Nucleus accumbens (tissue), 56 donors: Measurements from ENCODE around the gene SAFB2.

Source experiments
- DNase-seq, 56 donors: peaks; one replicate each; lab custom pipeline; 2025; lab: John Stamatoyannopoulos, UW

The SAFB2 gene

DNA sequence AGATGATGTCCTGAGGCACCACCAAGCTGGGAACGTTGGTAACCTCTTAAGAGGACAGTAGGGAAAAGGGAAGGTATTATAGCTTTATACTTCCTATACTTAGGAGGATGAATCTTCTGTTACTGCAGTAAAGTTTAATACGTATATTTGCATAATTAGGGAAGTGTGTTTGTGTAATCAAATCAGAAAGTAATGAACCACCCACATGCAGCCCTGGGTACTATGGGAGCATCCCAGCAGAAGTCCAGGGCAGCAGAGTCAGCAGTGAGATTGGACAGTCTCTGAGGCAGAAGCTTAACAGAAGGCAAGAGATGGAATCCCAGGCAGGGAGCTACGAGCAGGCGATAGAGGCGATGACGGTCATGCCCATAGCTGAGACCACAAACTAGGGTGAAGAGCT is 12.9 kb upstream of the SAFB2 start:
- DNase-seq = no peak

DNA sequence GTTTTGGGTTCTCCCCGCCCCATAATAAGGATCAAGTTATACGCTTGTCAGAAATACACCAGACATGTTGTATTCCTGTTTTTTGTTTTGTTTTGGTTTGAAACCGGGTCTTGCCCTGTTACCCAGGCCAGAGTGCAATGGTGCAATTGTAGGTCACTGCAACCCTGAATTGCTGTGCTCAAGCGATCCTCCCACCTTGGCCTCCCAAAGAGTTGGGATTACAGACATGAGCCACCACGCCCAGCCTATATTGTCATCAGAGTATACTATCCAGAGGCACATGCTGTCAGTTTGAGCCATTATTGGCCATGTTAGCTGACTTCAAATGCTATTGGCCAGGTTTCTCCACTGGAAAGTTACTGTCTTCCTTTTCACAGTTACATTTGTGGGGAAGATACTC is 10.1 kb upstream of the SAFB2 start:
- DNase-seq = no peak

DNA sequence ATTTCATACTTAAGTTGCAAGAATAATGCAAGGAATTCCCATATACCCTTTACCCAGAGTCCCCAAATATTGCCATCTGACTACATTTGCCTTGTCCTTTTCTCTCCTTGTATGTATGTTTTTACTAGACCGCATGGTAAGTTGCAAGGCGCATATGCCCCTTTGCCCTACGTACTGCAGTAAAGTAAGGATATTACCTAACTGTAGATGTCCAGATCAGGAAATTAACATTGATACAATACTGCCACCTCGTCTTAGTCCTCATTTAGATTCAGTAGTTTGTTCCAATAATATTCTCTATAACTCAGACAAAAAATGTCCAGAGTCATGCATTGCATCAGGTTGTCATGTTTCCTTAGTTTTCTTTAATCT is 9.7 kb upstream of the SAFB2 start:
- no peak for DNase-seq

DNA sequence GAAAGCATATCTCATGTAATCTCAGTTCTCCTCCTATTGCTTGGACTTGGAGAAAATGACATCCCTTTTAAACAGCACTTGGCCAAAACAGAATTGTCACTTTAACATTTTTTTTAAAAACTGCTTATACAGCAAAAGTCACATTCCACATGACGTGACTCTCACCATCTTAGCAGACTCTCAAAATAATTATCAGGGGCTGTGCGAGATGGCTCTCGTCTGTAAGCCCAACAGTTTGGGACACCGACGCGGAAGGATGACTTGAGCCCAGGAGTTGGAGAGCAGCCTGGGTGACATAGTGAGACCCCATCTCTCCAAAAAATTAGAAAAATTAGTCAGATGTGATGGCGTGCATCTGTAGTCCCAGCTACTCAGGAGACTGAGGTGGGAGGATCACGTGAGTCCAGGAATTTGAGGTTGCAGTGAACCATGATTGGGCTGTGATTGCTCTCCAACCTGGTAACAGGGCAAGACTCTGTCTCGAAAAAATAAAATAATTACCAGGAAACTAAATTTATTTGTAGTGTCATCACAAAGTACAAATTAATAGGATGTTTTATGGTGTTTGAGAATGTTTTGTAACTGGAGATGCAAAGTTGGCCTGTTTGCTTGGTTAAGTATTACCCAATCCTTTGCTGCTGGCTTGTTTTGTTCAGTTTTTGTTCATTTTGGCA is 9.1 kb upstream of the SAFB2 start:
- no peak for DNase-seq

DNA sequence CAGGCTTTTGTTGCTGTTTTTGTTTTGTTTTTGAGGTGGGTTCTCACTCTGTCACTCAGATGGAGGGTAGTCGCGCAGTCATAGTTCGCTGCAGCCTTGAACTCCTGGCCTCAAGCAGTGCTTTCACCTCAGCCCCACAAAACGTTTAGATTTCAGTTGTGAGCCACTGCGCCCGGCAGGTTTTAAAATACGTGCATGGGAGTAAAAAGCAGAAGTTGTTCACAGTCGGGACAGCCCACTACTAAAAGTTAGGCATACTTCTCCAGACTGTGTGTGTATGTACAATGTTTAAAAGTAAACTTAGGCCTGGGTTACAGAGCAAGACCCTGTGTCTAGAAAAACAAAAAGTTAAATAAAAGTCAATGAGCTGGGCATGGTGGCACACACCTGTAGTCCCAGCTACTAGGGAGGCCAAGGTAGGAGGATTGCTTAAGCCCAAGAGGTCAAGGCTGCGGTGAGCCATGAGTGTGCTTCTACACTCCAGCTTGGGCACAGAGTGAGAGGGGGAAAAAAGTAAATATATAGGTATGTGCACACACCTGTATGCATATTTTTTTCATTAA is 6.4 kb upstream of the SAFB2 start:
- no peak for DNase-seq

DNA sequence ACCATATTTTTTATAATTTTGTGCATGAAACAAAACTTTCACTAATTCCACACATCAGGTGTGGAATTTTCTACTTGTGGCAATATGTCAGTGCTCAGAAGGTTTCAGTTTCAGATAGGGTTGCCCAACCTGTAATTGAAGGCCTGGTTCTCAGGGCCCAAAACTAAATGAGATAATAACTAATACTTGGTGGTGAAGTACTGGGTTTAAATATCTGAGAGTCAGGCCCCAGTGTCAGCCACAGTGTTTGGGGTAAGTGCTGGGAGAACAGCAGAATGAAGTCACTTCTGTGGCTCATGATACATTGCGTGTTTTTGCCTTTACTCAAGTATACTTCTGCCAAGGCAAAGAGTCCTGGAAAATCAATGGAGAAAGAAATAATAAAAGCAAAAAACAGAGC is 5.9 kb upstream of the SAFB2 start:
- DNase-seq = no peak

DNA sequence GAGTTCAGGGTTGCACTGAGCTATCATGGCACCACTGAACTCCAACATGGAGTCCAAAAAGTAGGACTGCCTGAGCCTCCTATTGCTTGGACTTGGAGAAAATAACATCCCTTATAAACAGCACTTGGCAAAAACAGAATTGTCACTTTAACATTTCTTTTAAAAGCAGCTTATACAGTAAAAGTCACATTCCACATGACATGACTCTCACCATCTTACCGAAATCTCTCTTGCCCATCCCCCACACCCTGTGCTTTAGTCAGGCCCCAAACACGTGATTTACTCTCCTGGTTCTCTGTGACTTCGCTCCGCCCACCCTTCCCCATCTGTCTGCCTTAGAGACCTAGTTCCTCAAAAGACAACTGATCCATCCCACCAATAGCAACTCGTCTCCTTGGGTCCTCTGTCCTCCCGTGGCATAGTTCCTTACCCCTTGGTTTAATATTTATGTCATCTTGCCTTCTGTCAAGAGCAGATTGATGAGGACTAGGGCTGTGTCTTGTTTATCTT is 4.9 kb upstream of the SAFB2 start:
- DNase-seq = peak in 22 of 56 donors; percentile 1 to 48 (median 13)

DNA sequence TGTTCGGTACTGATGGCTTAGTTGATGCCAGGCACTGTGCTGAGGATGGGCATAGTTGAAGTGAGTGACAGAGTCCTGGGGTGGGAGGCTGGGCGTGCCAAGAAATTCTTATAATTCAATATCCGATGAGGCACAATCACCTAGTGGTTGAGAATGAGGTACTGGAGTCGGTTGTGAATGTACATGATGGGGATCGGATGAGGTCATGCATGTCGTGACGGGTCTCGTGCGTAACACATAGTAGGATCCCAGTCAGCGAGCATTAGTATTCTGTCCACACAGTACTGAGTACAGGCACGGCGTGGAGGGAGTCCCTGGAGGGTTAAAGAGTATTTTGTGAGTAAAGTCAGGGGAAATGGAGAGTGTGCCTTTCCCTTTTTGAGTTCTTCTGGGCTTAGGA is 3.1 kb upstream of the SAFB2 start:
- DNase-seq = peak in 1 of 56 donors; percentile 44

DNA sequence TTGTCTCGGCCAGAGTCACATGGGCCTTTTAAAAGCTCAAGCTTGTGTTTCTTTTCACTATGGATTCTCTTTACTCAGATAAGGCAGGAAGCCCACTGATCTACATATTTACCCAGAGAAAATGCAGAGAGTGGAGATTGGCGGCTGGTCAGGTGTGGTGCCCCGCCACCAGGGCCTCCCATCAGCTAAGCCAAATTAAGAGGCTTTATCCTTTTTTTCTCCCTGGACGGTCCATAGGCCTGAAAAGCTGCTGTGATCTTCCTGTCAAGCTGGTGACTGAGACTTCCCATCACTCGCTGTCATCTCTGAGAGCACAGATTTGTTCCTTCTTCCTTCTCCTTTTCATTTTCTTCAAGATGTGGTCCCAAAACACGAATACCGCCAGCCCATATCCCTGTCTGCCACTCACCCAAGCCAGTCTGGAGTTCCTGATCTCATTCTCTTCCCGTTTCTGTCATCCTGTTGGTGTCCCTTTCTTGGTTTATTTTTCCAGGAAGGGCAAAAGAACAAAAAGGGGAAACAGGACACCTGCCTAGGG is 2.2 kb upstream of the SAFB2 start:
- DNase-seq = no peak

DNA sequence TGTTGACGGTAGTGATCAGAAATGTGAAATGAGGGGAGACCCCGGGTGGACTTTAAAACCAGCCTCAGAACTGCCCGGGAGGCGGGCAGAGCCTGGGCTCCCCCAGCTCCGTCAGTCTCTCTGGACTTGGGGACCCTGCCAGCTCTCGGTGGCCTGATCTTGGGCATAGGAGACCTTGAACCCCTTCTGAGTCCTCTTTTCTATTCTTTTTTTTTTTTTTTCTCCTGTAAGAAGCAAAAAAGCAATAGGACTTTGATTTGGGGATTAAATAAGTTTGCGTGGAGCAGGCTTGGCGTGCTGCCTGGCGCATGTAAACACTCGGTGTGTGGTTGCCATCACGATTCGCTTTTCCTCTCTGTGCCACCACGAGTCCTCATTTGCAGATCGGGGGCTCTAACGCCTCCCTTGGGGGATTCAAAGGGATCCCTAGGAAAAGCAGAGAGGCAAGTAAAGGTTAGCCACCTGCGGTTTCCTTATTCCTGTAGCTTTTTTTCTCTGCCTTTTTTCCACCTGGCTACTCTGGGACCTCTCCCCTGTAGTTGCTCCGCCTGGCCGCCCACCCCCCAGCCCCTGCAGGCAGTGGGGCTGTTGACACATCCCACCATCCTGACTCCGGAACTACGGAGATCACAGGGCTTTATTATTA is 1.6 kb upstream of the SAFB2 start:
- peak in 21 of 56 donors; percentile 2 to 44 (median 16) for DNase-seq

DNA sequence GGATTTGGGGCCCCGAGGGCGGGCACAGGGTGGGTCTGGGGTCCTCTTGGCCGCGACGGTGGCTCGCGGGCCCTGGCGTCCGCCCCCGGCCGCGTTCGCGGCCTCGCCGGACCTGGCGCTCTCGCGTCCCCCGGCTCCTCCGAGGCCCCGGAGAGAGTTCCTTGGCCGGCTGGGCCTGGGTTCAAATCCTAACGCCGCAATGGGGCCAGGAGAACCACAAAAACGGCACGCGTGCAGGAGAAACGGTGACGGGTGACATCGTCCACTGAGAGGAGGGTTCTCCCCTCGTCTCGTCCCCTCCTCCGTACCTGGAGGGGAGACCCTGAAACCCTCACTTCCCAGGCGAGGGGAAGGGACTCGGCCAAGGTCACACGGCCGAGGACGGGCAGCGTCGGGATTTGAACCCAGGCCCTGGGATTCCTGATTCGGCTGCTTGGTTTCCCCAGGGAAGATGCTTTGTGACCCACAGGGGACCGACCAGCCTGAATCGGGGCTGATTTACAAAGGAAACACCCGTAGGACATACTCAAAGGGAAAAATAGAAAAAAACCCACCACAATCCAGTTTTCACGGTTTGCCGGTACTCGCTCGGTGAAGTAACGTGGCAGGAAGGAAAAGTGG is 931 bp upstream of the SAFB2 start:
- peak in 10 of 56 donors; percentile 23 to 59 (median 32) for DNase-seq

DNA sequence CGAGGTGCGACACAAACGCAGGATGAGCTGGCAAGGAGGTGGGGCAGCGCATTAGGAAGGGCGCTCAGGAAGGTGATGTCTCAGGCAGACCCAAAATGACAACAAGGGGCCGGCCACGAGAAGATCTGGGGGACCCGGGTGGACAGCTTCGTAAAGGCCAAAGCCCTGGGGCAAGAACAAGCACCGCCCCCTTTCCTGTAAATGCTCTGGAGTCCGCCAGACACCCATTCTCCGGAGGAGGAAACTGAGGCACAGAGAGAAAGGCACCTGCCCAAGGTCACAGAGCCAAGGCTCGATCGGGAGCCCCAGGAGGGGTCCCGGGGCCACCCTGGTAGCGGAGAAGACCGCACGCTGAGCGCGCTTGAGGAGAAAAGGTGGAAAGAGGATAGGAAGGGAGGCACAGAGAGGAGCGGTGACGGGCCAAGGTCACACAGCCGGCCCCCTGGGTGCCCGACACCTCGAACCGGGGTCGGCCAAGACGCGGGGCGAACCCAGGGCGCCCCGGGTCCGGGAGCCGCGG is 571 bp downstream of the SAFB2 start:
- DNase-seq = peak in 12 of 56 donors; percentile 19 to 49 (median 31)

DNA sequence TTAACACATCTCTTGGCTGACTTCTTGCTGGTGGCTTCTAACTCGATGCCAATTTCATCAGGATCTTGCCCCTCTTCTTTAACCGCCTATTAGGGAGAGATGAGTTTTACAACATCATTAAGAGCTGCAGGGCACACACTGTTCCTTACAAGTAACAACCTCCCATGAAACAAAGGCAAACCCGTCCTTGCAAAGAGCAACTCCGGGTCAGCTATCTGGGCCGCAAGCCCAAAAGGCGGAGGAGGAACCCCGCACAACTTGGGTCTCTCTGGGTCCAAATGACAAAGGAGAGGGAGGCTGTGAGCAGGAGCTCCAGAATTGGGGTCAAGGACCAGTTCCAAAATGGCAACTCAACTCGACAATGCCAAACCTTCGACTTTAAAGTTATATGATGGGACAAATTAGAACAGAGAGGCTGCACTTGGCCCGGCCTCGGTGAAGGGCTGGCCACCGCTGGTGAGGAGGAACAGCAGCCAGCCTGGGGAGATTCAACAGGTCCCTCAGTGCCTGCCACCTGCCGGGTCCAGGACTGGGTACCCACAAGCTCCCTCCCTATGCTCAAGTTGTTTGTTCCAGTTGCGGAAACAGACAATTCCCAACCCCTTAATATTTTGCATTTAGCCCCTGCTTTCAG is 1.1 kb downstream of the SAFB2 start:
- DNase-seq = peak in 41 of 56 donors; percentile 7 to 74 (median 35)

DNA sequence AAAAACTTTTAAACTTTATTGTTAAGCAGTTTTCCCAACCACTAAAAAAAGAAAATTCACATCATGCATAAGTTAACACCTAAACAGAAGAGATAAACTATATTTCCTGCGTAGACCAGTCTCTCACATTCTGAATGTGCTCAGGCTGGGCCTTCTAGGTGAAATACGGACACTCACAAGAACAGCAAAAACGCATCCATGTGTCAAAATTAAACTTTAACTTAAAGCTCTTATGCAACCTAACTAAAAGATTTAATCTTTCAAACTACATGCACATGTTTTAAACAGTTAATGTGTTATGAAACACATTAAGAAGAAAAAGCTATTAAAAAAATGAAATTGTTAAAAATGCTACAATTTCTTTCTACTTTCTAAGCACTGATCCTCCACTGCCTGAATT is 2.6 kb downstream of the SAFB2 start:
- no peak for DNase-seq

DNA sequence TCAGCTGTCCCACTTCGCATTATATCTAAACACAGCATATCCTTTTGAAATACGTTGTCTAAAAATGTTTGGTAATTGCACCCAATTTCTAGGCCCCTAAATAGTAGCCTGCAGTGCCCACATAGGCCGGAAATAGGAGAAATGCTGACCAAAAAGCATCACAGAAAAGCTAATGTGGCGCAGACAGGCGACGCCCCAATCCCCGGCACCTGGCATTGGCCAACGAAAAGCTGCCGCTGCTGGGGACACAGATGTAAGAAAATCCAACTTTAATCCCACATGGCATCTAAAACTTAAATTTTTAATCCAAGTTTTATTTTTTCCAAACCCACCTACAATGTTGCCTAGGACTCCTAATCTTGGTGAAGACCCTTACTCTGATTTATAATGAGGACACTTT is 4.0 kb downstream of the SAFB2 start:
- no peak for DNase-seq

DNA sequence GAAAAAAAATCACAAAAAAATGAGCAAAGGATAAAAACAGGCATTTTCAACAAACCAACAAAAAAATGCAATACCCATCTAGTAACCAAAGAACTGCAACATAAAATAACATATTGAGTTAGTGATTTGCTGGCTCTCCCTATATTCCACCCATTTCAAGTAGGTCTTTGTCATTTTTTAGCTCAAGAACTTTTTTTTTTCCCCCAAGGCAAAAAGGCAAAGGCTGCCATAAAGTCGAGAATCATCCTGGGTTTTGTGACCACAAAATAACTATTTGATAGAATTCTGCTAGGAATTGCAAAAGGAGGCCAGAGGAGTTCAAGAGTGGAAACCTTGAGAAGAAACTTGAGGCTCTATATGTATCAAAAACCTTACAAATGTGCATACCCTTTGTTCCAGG is 5.5 kb downstream of the SAFB2 start:
- DNase-seq = no peak

DNA sequence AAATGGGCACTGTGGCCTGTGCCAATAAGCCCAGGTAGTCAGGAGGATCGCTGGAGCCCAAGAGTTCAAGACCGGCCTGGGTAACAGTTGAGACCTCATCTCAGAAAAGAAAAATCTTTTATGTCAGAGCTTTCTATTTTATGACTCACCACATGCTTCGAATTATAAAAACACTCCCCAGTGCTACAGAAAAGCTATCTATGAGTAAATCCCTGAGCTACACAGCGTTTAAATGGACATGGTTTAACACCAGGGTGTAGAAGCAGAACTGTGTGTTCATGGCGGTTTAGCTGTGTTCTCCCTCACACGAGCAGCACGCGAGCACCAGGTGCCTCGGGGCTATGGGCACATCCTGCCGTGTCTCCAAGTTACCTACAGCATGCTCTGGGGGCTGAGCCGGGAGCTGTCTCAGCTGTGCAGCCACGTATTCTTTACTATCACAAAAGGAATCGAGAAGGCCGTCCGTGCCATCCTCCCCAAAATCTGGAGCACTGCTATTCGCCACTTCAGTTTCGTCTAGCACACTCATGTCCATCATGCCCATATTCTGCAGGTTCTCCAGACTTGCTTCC is 6.7 kb downstream of the SAFB2 start:
- DNase-seq = no peak

DNA sequence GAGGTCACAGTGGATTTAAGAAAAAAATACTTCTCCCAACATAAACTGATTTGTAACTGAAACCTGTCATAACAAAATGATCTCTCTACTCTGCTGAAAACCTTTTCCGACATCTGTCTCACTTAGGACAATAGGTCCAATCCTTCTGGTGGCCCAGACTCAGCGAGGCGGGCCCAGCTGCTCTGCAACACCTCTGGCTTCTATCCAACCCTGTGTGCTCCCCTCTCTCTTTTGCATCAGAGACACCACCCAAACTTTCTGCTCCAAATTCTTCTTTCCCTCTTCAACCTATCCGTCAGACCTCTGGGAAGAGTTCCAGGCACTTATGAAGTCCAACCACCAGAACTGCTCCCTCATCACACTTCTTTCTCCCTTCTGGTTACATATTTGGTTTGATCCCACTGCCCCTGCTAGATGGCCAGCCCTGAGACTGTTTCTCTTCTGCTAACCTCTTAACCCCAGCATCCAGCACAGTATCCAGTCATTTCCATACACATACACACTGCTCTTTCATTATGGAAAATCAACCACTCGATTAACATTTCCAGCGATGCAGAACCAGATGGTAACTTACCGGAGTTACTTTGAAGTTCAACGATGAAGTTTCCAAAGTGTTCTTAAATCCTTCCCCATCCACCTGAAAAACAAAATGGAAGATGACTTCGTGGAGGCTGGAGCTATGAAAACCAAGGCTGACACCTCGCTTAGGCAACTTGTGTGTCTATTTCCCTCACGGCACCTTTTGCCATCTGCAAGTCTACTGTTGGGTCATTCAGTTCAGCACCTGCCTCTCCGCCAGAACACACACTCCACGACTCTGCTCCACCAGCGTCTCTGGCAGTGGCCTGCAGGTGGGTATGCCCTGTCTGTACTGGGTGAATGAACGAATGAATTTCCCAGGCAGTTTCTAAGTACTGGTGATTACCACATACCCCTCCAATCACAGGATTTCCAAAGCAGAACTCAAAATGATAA is 9.4 kb downstream of the SAFB2 start:
- no peak for DNase-seq

DNA sequence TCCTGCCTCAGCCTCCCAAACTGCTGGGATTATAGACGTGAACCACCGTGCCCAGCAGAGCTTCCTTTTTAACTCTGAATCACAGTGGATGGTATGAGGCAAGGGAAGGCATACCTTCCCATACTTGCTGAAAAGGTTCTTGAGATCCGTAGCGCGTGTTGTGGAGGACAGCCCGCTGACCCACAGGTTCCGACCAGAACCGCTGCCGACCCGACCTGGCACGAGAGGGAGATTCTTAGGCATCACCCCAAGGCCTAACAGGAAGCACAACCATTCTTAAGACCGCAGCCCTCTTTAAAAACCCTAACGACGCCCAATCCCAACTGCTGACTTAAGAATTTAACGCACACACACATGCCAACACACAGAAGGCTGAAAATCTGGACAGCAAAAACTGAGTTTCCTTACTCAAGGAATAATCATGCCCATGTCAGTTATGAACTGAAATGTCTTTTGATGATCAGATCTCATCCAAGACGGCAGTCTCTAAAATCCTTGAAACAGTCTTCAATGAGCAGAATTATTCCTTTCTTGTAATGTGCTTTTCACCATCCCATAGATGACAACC is 12.6 kb downstream of the SAFB2 start:
- DNase-seq = no peak
